Heart left ventricle (tissue), 16 donors: ENCODE data around the gene RHOC. TPM values are rescaled to one million over a fixed set of nuclear protein-coding genes. Genes with fewer than 3 reads are reported as not detected.

Source experiments
- ATAC-seq, 4 donors: fragments of 200-7000 bp; cut with Tn5 transposase; one replicate each; pipeline ENCODE4 v1.9.1; 2020 to 2022; ENCODE audit warnings: moderate library complexity in 4 of 4, mild to moderate bottlenecking in 3 of 4, moderate number of reproducible peaks in 1 of 4
- DNase-seq, 5 donors: peaks; one replicate each; pipeline ENCODE4 v3.0.0-alpha.2; 2020
- H3K27ac ChIP-seq, 12 donors: fragments of 200-600 bp; sonication (generic) in 4 of 12; one replicate each; pipeline versions ENCODE4 v1.5.0 to v1.8.0; 2016 to 2022; ENCODE audit warnings: mild to moderate bottlenecking in 2 of 12
- H3K27me3 ChIP-seq, 9 donors: fragments of 200-600 bp; sonication (generic) in 2 of 9; one replicate each; pipeline versions ENCODE4 v1.5.1 to v1.8.0; 2016 to 2022; ENCODE audit warnings: mild to moderate bottlenecking in 3 of 9
- H3K36me3 ChIP-seq, 9 donors: fragments of 200-600 bp; sonication (generic) in 2 of 9; one replicate each; pipeline versions ENCODE4 v1.5.0 to v1.8.0; 2018 to 2022; ENCODE audit warnings: mild to moderate bottlenecking in 2 of 9
- H3K4me1 ChIP-seq, 12 donors: fragments of 200-600 bp; sonication (generic) in 4 of 12; one replicate each; pipeline versions ENCODE4 v1.5.0 to v1.8.0; 2016 to 2022; ENCODE audit warnings: mild to moderate bottlenecking in 3 of 12
- H3K4me3 ChIP-seq, 12 donors: fragments of 200-600 bp; sonication (generic) in 4 of 12; one replicate each; pipeline versions ENCODE4 v1.5.0 to v1.8.0; 2017 to 2022; ENCODE audit warnings: mild to moderate bottlenecking in 9 of 12, moderate library complexity in 4 of 12
- H3K9me3 ChIP-seq, 12 donors: fragments of 200-600 bp; sonication (generic) in 4 of 12; one replicate each; pipeline versions ENCODE4 v1.5.0 to v1.8.0; 2016 to 2022; ENCODE audit warnings: mild to moderate bottlenecking in 1 of 12
- POLR2A ChIP-seq, 2 donors: fragments of 450-650 bp; IDR thresholded peaks; one replicate each; pipeline ENCODE4 v1.6.1; 2017; ENCODE audit warnings: antibody characterized with exemption in 2 of 2, mild to moderate bottlenecking in 2 of 2, moderate library complexity in 2 of 2
- WGBS, 4 donors: extraction: QIAGEN DNeasy Blood & Tissue Kit in 2 of 4; methylation state at CpG; one replicate each; pipeline versions ENCODE4 v1.1.5 to v1.1.7; 2013 to 2018; 5-methylcytosine and 5-hydroxymethylcytosine counted together
- intact Hi-C, 10 donors: fragments of 100-400 bp; cut with DNase I; formaldehyde crosslinking; loops; one replicate each; pipeline versions ENCODE4 v1.11.1 to v1.14.2; 2022
- long read RNA-seq, 3 donors: library from polyadenylated mRNA; unstranded; transcript quantifications; one replicate each; pipeline ENCODE4 v2.0.0, GENCODE V29; 2020 to 2021
- polyA plus RNA-seq, 2 donors: library from polyadenylated mRNA; stranded (reverse); fragments of 200-250 nt; gene quantifications; one replicate each; pipeline ENCODE4 v1.2.3, GENCODE V29; 2013
- total RNA-seq, 9 donors: library from RNA; depleted of rRNA in 2 of 9; stranded (reverse); fragments of >200 nt in 2 of 9; fragmentation: NEBNext Ultra II Directional in 3 of 9; extraction: Animal tissue kit (Norgen Biotek cat#: 25700) in 3 of 9; gene quantifications; one replicate each; pipeline versions ENCODE4 v1.1.0 to v1.2.4, GENCODE V29; 2016 to 2023
- TF ChIP-seq, protein P1 (sequence below), 12 donors: fragments of 200-600 bp; sonication (generic) in 4 of 12; IDR thresholded peaks; one replicate each; pipeline versions ENCODE4 v1.5.0 to v1.8.0; 2018 to 2022; ENCODE audit warnings: antibody characterized with exemption in 12 of 12, mild to moderate bottlenecking in 5 of 12
- donor health status: ischemic (EF 13 %, LVEDD 7.1; RV severe dilation, severe dysfunction).
- donor health status: healthy with polysubstance abuse.
- donor health status: DM: no; HTN: yes; CAD: no.
- donor health status: DM: no; HTN: no; CAD: no.
- donor health status: ischemic (EF 25% LVEDD 6.9; RV normal size, moderate dysfunction).
- donor health status: ischemic (EF 25% LVEDD 5.7; RV mildly dilated, moderate dysfunction).
- donor health status: healthy.
- donor health status: DM: yes; HTN: yes; CAD: no.
- donor health status: ischemic (EF 35%, LVEDD 5.7; RV mildly dilated, moderate dysfunction).
- donor health status: nonischemic (EF 11% LVEDD 7.7; RV severe dilation, severe dysfunction).
- donor health status: DM: yes; HTN: yes; CAD: no.
- donor health status: PGD.
- donor health status: ischemic (EF 29% LVEDD 5.4; RV normal size, mild dysfunction).
- donor health status: nonischemic (EF 23%, LVEDD 6.1; RV moderate dilation, normal function).

Gene RHOC
- total RNA-seq = 100 to 1,000 TPM; 147 to 432 (median 217) TPM
- polyA plus RNA-seq = 100 to 1,000 TPM; 170 to 443 TPM
- long read RNA-seq, donor 1, transcript RHOC-202 (6 exons, 1,418 nt) = minor isoform, 22 of 85 reads
- long read RNA-seq, donor 1, transcript RHOC-208 (5 exons, 1,355 nt) = major isoform, 27 of 85 reads
- long read RNA-seq, donor 1, partial matches to known transcripts = 18 of 85 reads
- long read RNA-seq, donor 1, other reads (novel, unspliced or antisense) = 15 of 85 reads
- long read RNA-seq, donor 2, transcript RHOC-207 (6 exons, 1,028 nt) = minor isoform, 6 of 382 reads
- long read RNA-seq, donor 2, transcript RHOC-208 (5 exons, 1,355 nt) = minor isoform, 119 of 382 reads
- long read RNA-seq, donor 2, transcript RHOC-202 (6 exons, 1,418 nt) = major isoform, 165 of 382 reads
- long read RNA-seq, donor 2, transcript RHOC-206 (6 exons, 888 nt) = minor isoform, 9 of 382 reads
- long read RNA-seq, donor 2, partial matches to known transcripts = 61 of 382 reads
- long read RNA-seq, donor 2, other reads (novel, unspliced or antisense) = 16 of 382 reads
- long read RNA-seq, donor 3, transcript RHOC-202 (6 exons, 1,418 nt) = minor isoform, 34 of 102 reads
- long read RNA-seq, donor 3, transcript RHOC-208 (5 exons, 1,355 nt) = major isoform, 42 of 102 reads
- long read RNA-seq, donor 3, partial matches to known transcripts = 9 of 102 reads
- long read RNA-seq, donor 3, other reads (novel, unspliced or antisense) = 16 of 102 reads

DNA sequence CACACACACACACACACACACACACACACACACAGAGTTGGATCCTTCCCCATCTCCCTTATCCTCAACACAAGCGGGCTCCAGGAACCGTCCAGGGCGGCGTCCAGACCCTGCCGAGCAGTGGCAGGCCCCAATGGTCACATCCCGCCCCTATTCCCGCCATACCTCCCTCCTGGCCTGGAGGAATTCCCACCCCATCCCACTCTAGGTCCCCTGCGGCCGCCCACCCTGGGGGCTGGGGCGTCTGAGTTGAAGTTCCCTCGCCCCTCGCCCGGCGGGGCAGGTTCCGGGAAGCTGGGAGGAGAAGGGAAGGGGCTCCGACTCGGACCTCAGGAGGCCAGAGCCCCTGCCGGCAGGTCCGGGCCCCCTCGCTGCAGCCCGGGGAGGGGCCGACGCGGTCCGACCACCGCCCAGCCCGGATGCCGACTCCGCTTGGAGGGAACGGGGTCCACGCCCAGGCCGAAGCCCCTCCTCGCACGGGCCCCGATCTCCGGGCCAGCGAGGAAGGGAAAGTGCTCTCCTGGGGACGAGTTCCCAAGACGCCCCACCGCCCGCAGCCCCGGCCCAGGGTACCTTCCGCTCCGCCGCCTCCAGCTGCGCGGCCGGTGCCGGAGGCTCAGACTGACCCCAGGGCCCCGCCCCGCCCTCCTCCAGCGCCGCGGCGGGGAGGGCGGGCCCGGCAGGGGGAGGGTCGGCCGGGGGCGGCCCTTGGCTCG, at the start of gene RHOC:
RHOC (minus strand) TSS at position 623 of the 716 bp plus-strand sequence. CDS start 3,328 bp downstream, outside the sequence.
- WGBS, 4 donors = 1 to 3% (median 2%) methylated on average over 22 to 61 of the region's 61 CpGs
- Histone ChIP-seq H3K4me1 (peaks cover 3 to 53% (median 43%) of the 10 kb centered on the region in 12 donors), H3K36me3 (peaks cover 0 to 31% (median 21%) of the 10 kb centered on the region in 9 donors), H3K27ac (peak within 1 kb of the TSS; percentile 92 to 100 (median 99)), H3K27me3 (no peaks in the 10 kb centered on the region), H3K9me3 (no peaks in the 10 kb centered on the region), H3K4me3 (peak within 1 kb of the TSS; percentile 75 to 100 (median 98))
- ATAC-seq = peak; percentile 49 to 87 (median 72)
- TF ChIP-seq POLR2A (IDR thresholded peaks at IDR 0.05) = peak; percentile 64 to 95
- TF ChIP-seq, protein P1, sequence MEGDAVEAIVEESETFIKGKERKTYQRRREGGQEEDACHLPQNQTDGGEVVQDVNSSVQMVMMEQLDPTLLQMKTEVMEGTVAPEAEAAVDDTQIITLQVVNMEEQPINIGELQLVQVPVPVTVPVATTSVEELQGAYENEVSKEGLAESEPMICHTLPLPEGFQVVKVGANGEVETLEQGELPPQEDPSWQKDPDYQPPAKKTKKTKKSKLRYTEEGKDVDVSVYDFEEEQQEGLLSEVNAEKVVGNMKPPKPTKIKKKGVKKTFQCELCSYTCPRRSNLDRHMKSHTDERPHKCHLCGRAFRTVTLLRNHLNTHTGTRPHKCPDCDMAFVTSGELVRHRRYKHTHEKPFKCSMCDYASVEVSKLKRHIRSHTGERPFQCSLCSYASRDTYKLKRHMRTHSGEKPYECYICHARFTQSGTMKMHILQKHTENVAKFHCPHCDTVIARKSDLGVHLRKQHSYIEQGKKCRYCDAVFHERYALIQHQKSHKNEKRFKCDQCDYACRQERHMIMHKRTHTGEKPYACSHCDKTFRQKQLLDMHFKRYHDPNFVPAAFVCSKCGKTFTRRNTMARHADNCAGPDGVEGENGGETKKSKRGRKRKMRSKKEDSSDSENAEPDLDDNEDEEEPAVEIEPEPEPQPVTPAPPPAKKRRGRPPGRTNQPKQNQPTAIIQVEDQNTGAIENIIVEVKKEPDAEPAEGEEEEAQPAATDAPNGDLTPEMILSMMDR (IDR thresholded peaks at IDR 0.05) = no peak
- peak; percentile 77 to 89 (median 85) for DNase-seq
- intact Hi-C loops = loop anchor here (1.0 to 10.0 kb wide), 12 partner anchors 32 to 316 kb away; partner anchors contain the start of genes CAPZA1 (in 5 of the 10), MOV10 (in 5 of the 10), ST7L (in 5 of the 10) and WNT2B (in 4 of the 10)

DNA sequence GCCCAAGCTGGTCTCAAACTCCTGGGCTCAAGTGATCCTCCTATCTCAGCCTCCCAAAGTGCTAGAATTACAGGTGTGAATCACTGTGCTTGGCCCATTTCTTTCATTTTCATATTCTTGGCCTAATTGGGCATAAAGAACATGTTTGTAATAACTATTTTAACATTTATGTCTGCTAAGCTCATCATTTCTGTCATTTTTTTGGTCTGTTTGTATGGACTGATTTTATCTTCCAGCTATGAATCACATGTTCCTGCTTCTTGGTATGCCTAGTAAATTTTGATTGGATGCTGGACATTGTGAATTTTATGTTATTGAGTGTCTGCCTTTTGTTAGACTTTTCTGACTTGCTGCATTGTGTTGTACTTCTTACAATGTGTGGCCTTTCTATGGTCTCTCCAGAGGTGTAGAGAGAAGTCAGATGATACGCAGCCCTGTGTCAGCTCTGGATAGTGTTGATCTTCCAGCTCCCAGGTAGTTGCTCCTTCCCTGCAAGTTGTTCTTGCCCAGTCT, 47.2 kb upstream of the RHOC start:
- no peaks in the 10 kb centered on the region for H3K4me1 ChIP-seq
- TF ChIP-seq POLR2A (IDR thresholded peaks at IDR 0.05) = no peak
- TF ChIP-seq, protein P1 (IDR thresholded peaks at IDR 0.05) = no peak
- intact Hi-C loops = no loop called here
- H3K9me3 ChIP-seq = peaks cover 0 to 12% (median 0%) of the 10 kb centered on the region in 12 donors
- H3K36me3 ChIP-seq = no peaks in the 10 kb centered on the region
- WGBS, 4 donors = 0 to 100% (median 48%) methylated on average over 1 of the region's 1 CpG
- H3K27ac ChIP-seq = no peak overlapping the region
- peaks cover 0 to 11% (median 0%) of the 10 kb centered on the region in 9 donors for H3K27me3 ChIP-seq
- H3K4me3 ChIP-seq = no peak overlapping the region
- ATAC-seq = no peak
- DNase-seq = no peak

DNA sequence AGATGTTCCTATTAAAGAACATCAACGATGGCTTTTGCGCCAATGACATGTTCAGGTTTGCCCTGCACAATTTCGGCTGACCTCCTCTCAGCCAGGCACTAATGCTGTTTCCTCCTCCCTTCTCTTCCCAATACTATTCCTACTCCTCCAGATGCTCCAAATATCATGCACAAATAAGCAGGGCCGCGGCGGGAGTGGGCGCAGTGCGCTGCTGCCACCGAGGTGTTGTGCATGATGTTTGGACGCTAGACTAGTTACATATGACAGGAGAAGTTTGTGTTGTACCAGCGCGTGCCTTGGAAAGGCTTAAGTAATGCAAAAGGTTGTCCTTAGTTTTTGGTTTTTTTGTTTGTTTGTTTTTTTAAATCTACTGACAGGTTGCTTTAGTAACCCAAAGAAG, 41.5 kb upstream of the RHOC start:
- no peak overlapping the region for H3K4me3 ChIP-seq
- ATAC-seq = no peak
- no peak overlapping the region for H3K27ac ChIP-seq
- TF ChIP-seq, protein P1 (IDR thresholded peaks at IDR 0.05) = no peak
- no peak for TF ChIP-seq POLR2A (IDR thresholded peaks at IDR 0.05)
- H3K9me3 ChIP-seq = no peaks in the 10 kb centered on the region
- WGBS, 4 donors = 92 to 94% (median 93%) methylated on average over 12 of the region's 12 CpGs
- peaks cover 0 to 41% (median 23%) of the 10 kb centered on the region in 9 donors for H3K27me3 ChIP-seq
- intact Hi-C loops = loop anchor here in 1 of 10 donors (5.0 kb wide), 1 partner anchor 39 kb away; no protein-coding TSS in a partner anchor
- DNase-seq = no peak
- H3K36me3 ChIP-seq = no peaks in the 10 kb centered on the region
- peaks cover 0 to 14% (median 7%) of the 10 kb centered on the region in 12 donors for H3K4me1 ChIP-seq
